C4-2B (cell line): ENCODE data around the gene CDH23.

Source experiments
- ZFX ChIP-seq: fragments of 450-650 bp; IDR thresholded peaks from 2 replicates; pipeline ENCODE4 v1.6.1; 2017
- TF ChIP-seq, protein P1 (sequence below): fragments of 450-650 bp; conservative IDR thresholded peaks from 2 replicates; pipeline ENCODE4 v1.5.1; 2017; ENCODE audit warnings: mild to moderate bottlenecking

- TF ChIP-seq, protein P1, sequence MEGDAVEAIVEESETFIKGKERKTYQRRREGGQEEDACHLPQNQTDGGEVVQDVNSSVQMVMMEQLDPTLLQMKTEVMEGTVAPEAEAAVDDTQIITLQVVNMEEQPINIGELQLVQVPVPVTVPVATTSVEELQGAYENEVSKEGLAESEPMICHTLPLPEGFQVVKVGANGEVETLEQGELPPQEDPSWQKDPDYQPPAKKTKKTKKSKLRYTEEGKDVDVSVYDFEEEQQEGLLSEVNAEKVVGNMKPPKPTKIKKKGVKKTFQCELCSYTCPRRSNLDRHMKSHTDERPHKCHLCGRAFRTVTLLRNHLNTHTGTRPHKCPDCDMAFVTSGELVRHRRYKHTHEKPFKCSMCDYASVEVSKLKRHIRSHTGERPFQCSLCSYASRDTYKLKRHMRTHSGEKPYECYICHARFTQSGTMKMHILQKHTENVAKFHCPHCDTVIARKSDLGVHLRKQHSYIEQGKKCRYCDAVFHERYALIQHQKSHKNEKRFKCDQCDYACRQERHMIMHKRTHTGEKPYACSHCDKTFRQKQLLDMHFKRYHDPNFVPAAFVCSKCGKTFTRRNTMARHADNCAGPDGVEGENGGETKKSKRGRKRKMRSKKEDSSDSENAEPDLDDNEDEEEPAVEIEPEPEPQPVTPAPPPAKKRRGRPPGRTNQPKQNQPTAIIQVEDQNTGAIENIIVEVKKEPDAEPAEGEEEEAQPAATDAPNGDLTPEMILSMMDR = no peak
- TF ChIP-seq ZFX = no peak
Measured at GRCh38 chr10:71708897-71709882, 312.5 kb downstream of the CDH23 start.
